Heart left ventricle (tissue), 13 donors: Measurements from ENCODE around the gene EPHB1.

Source experiments
- POLR2A ChIP-seq, 2 donors: fragments of 450-650 bp; IDR thresholded peaks; one replicate each; pipeline ENCODE4 v1.6.1; 2017; ENCODE audit warnings: antibody characterized with exemption in 2 of 2, mild to moderate bottlenecking in 2 of 2, moderate library complexity in 2 of 2
- TF ChIP-seq, protein P1 (sequence below), 12 donors: fragments of 200-600 bp; sonication (generic) in 4 of 12; IDR thresholded peaks; one replicate each; pipeline versions ENCODE4 v1.5.0 to v1.8.0; 2018 to 2022; ENCODE audit warnings: antibody characterized with exemption in 12 of 12, mild to moderate bottlenecking in 5 of 12
- donor health status: ischemic (EF 13 %, LVEDD 7.1; RV severe dilation, severe dysfunction).
- donor health status: DM: no; HTN: yes; CAD: no.
- donor health status: DM: no; HTN: no; CAD: no.
- donor health status: ischemic (EF 25% LVEDD 6.9; RV normal size, moderate dysfunction).
- donor health status: ischemic (EF 25% LVEDD 5.7; RV mildly dilated, moderate dysfunction).
- donor health status: ischemic (EF 35%, LVEDD 5.7; RV mildly dilated, moderate dysfunction).
- donor health status: nonischemic (EF 11% LVEDD 7.7; RV severe dilation, severe dysfunction).
- donor health status: DM: yes; HTN: yes; CAD: no.
- donor health status: PGD.
- donor health status: ischemic (EF 29% LVEDD 5.4; RV normal size, mild dysfunction).
- donor health status: nonischemic (EF 23%, LVEDD 6.1; RV moderate dilation, normal function).

DNA sequence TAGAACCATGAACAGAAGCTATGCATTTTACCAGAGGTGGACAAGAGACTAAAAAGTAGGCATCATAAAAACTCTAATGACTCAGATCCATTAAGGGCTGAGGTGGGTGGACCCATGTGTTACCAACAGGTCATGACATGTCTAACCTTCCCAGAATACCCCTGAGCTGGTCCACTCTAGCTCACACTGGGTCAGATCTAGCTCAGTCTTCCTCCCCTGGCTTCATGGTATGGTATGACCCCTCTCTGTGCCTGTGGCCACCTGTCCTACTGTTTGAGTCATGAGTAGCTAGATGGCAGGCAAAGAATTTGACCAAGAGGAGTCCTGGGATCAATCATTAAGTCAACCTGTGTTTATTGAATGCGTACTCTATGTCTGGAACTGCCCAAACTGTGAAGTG, 340.4 kb downstream of the EPHB1 start:
- TF ChIP-seq, protein P1, sequence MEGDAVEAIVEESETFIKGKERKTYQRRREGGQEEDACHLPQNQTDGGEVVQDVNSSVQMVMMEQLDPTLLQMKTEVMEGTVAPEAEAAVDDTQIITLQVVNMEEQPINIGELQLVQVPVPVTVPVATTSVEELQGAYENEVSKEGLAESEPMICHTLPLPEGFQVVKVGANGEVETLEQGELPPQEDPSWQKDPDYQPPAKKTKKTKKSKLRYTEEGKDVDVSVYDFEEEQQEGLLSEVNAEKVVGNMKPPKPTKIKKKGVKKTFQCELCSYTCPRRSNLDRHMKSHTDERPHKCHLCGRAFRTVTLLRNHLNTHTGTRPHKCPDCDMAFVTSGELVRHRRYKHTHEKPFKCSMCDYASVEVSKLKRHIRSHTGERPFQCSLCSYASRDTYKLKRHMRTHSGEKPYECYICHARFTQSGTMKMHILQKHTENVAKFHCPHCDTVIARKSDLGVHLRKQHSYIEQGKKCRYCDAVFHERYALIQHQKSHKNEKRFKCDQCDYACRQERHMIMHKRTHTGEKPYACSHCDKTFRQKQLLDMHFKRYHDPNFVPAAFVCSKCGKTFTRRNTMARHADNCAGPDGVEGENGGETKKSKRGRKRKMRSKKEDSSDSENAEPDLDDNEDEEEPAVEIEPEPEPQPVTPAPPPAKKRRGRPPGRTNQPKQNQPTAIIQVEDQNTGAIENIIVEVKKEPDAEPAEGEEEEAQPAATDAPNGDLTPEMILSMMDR (IDR thresholded peaks at IDR 0.05) = no peak
- no peak for TF ChIP-seq POLR2A (IDR thresholded peaks at IDR 0.05)
